Liver (tissue), 9 donors: ENCODE measurements around the gene RALGAPA2. TPM values are rescaled to one million over a fixed set of nuclear protein-coding genes. Genes with fewer than 3 reads are reported as not detected.

Experiments
- DNase-seq: peaks from one replicate; pipeline ENCODE4 v3.0.0-alpha.2; 2017; ENCODE audit warnings: low spot score
- H3K27ac ChIP-seq, 2 donors: one replicate each; pipeline ENCODE4 v1.7.0; 2013; ENCODE audit warnings: inconsistent platforms in 2 of 2, low read length in 2 of 2, control low read depth in 1 of 2, low read depth in 1 of 2, mild to moderate bottlenecking in 1 of 2
- H3K27me3 ChIP-seq, 4 donors: one replicate each; pipeline versions ENCODE4 v1.6.1 to v1.7.0; 2013; ENCODE audit warnings: low read length in 3 of 4, inconsistent platforms in 1 of 4, mild to moderate bottlenecking in 1 of 4, moderate library complexity in 1 of 4; ENCODE audit not compliant: control insufficient read depth in 4 of 4, insufficient read depth in 4 of 4
- H3K36me3 ChIP-seq, 4 donors: one replicate each; pipeline versions ENCODE4 v1.6.1 to v1.7.0; 2013; ENCODE audit warnings: low read length in 3 of 4, mild to moderate bottlenecking in 3 of 4, low read depth in 1 of 4, moderate library complexity in 1 of 4; ENCODE audit not compliant: control insufficient read depth in 4 of 4, insufficient read depth in 3 of 4
- H3K4me1 ChIP-seq, 4 donors: one replicate each; pipeline versions ENCODE4 v1.6.1 to v1.7.0; 2013; ENCODE audit warnings: low read length in 3 of 4, mild to moderate bottlenecking in 3 of 4, moderate library complexity in 1 of 4; ENCODE audit not compliant: control insufficient read depth in 4 of 4, insufficient read depth in 4 of 4
- H3K4me3 ChIP-seq, 3 donors: one replicate each; pipeline versions ENCODE4 v1.6.1 to v1.7.0; 2013; ENCODE audit warnings: low read length in 3 of 3, control low read depth in 1 of 3, low read depth in 1 of 3, mild to moderate bottlenecking in 1 of 3
- H3K9ac ChIP-seq, 2 donors: one replicate each; pipeline ENCODE4 v1.7.0; 2013; ENCODE audit warnings: low read length in 2 of 2, mild to moderate bottlenecking in 2 of 2, moderate library complexity in 2 of 2, control low read depth in 1 of 2, low read depth in 1 of 2
- H3K9me3 ChIP-seq, 4 donors: one replicate each; pipeline versions ENCODE4 v1.6.1 to v1.7.0; 2013; ENCODE audit warnings: low read length in 3 of 4; ENCODE audit not compliant: control insufficient read depth in 4 of 4
- FOXA1 ChIP-seq: IDR thresholded peaks from 2 replicates; pipeline ENCODE4 v1.6.1; 2016; ENCODE audit warnings: antibody characterized with exemption
- GABPA ChIP-seq, 2 donors: IDR thresholded peaks in 1 of 2; conservative IDR thresholded peaks in 1 of 2; 2 replicates each; pipeline ENCODE4 v1.6.1; 2016; ENCODE audit warnings: antibody characterized with exemption in 2 of 2, mild to moderate bottlenecking in 1 of 2, moderate library complexity in 1 of 2
- HNF4A ChIP-seq, 2 donors: conservative IDR thresholded peaks; 2 replicates each; pipeline ENCODE4 v1.6.1; 2016; ENCODE audit warnings: antibody characterized with exemption in 2 of 2, mild to moderate bottlenecking in 2 of 2
- HNF4G ChIP-seq: IDR thresholded peaks from 2 replicates; pipeline ENCODE4 v1.6.1; 2016; ENCODE audit warnings: antibody characterized with exemption
- MAX ChIP-seq: IDR thresholded peaks from 2 replicates; pipeline ENCODE4 v1.6.1; 2016; ENCODE audit warnings: antibody characterized with exemption
- REST ChIP-seq: IDR thresholded peaks from 2 replicates; pipeline ENCODE4 v1.6.1; 2016; ENCODE audit warnings: antibody characterized with exemption, mild to moderate bottlenecking
- RXRA ChIP-seq, 2 donors: IDR thresholded peaks; 2 replicates each; pipeline ENCODE4 v1.6.1; 2017 to 2018; ENCODE audit warnings: antibody characterized with exemption in 2 of 2, mild to moderate bottlenecking in 1 of 2
- SP1 ChIP-seq: IDR thresholded peaks from 2 replicates; pipeline ENCODE4 v1.6.1; 2018; ENCODE audit warnings: antibody characterized with exemption, mild to moderate bottlenecking
- WGBS: extraction: QIAGEN DNeasy Blood & Tissue Kit; methylation state at CpG from one replicate; pipeline ENCODE4 v1.1.7; 2013; 5-methylcytosine and 5-hydroxymethylcytosine counted together
- polyA plus RNA-seq, 2 donors: library from polyadenylated mRNA; stranded (reverse) in 1 of 2; unstranded in 1 of 2; fragments of 200-250 nt in 1 of 2; fragments of >200 nt in 1 of 2; fragmentation: Nextera tagmentation in 1 of 2; extraction: Ambion mirVana in 1 of 2; gene quantifications; one replicate each; pipeline versions ENCODE4 v1.2.1 to v1.2.3, GENCODE V29; 2013 to 2015
- total RNA-seq, 2 donors: library from RNA; depleted of rRNA; stranded (reverse); fragments of >200 nt; gene quantifications; one replicate each; pipeline ENCODE4 v1.2.3, GENCODE V29; 2014
- TF ChIP-seq, protein P1 (sequence below): fragments of 150-350 bp; IDR thresholded peaks from 2 replicates; pipeline ENCODE4 v1.5.1; 2017; ENCODE audit warnings: improper control_type of control experiment, low read depth, low read length; ENCODE audit not compliant: missing input control
- donor health status: healthy.
- donor health status: healthy.
- donor health status: healthy.
- donor health status: healthy.
- donor health status: healthy.

RALGAPA2 gene
- total and polyA plus RNA-seq, 4 donors = 14.8 to 89.9 (median 25.1) TPM

DNA sequence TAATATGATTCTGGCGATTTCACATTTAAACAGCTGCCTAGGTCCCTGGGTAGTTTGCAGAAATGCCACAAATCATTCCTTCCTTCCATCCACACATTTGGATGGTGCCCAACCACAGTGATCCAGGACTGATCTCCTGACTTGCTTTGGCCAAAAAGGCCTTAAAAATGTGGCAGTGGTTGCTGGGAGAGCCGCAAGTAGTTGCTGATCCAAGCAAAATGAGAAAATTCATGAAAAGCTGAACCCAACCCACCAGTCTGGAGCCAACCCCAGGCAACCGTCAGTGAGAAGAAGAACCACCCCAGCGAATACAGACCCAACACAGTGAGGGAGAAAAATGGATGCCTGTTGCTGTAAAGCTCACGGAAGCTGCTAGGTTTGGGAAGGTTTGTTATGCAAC is 25.1 kb downstream of the RALGAPA2 start:
- no peaks in the 10 kb centered on the region for H3K9me3 ChIP-seq
- no peak for DNase-seq
- no peak overlapping the region for H3K27ac ChIP-seq
- WGBS = 91% methylated on average over 5 of the region's 5 CpGs
- no peak for TF ChIP-seq MAX
- TF ChIP-seq HNF4G = no peak
- TF ChIP-seq SP1 = no peak
- no peak for TF ChIP-seq REST
- TF ChIP-seq, protein P1, sequence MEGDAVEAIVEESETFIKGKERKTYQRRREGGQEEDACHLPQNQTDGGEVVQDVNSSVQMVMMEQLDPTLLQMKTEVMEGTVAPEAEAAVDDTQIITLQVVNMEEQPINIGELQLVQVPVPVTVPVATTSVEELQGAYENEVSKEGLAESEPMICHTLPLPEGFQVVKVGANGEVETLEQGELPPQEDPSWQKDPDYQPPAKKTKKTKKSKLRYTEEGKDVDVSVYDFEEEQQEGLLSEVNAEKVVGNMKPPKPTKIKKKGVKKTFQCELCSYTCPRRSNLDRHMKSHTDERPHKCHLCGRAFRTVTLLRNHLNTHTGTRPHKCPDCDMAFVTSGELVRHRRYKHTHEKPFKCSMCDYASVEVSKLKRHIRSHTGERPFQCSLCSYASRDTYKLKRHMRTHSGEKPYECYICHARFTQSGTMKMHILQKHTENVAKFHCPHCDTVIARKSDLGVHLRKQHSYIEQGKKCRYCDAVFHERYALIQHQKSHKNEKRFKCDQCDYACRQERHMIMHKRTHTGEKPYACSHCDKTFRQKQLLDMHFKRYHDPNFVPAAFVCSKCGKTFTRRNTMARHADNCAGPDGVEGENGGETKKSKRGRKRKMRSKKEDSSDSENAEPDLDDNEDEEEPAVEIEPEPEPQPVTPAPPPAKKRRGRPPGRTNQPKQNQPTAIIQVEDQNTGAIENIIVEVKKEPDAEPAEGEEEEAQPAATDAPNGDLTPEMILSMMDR = no peak
- no peak for TF ChIP-seq FOXA1
- no peaks in the 10 kb centered on the region for H3K27me3 ChIP-seq
- no peaks in the 10 kb centered on the region for H3K36me3 ChIP-seq
- no peak overlapping the region for H3K9ac ChIP-seq
- H3K4me3 ChIP-seq = no peak overlapping the region
- peaks cover 11 to 40% (median 25%) of the 10 kb centered on the region in 4 donors for H3K4me1 ChIP-seq

- H3K9ac ChIP-seq = no peak overlapping the region
- peaks cover 9 to 50% (median 22%) of the 10 kb centered on the region in 4 donors for H3K4me1 ChIP-seq
- DNase-seq = no peak
- no peaks in the 10 kb centered on the region for H3K9me3 ChIP-seq
- no peak overlapping the region for H3K27ac ChIP-seq
- no peaks in the 10 kb centered on the region for H3K36me3 ChIP-seq
- H3K27me3 ChIP-seq = no peaks in the 10 kb centered on the region
- WGBS = 47% methylated on average over 3 of the region's 3 CpGs
- H3K4me3 ChIP-seq = no peak overlapping the region
- no peak for TF ChIP-seq GABPA (IDR thresholded peaks at IDR 0.05 in 1 of 2, conservative IDR thresholded peaks at IDR 0.05 in 1 of 2)
- TF ChIP-seq, protein P1 = no peak
- peak; percentile 52 to 67 for TF ChIP-seq HNF4A (conservative IDR thresholded peaks at IDR 0.05)
- TF ChIP-seq RXRA (IDR thresholded peaks at IDR 0.05) = no peak
Observed at GRCh38 chr20:20685635-20686034, 26.8 kb downstream of the RALGAPA2 start.
